ENCODE data around the gene PRPF6. TPM values are rescaled to one million over a fixed set of nuclear protein-coding genes. Genes with fewer than 3 reads are reported as not detected.

Gene PRPF6
- total RNA-seq, 4 donors from 2014 or later, result 39.3 to 68.4 (median 47.7) TPM

DNA sequence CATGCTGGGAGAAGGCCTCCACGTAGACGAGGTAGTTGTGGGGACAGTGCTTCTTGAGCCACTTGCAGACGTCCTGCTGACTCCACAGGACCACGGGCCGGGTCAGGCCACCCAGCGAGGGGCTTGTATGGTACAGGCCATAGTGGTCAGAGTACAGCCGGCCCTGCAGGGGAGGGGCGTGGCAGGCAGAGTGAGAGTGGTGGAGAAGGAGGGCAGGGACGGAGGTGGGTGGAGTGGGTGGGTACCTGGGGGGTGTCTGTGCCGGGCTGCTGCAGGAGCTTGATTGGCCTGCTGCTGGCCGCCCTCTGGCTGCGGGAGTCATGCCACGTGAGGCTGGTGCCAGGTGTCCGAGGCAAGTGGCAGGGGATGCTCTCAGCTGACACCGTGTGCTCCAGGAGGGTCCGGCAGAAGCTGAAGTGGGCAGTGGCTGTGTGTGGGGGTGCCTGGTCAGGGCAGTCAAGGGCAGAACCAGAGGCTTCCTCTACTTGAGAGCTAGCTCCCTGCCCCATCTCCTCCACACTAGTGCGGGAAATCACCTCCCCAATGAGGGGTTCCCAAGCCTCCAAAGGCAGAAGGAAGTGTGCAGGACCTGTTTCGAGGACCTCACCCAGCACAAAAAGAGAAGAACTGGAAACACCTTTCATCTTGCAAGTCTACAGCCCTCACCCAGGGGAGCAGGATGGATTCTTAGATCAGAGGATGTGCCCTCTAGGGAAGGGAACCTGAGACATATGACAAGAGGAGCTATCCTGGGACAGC lies 3.8 kb upstream of the PRPF6 start:
- Histone ChIP-seq H3K9me3 (no peaks in the 10 kb centered on the region), H3K27me3 (peaks cover 0 to 17% (median 7%) of the 10 kb centered on the region in 3 donors), H3K36me3 (no peaks in the 10 kb centered on the region), H3K27ac (no peak overlapping the region), H3K4me1 (peaks cover 16 to 36% of the 10 kb centered on the region in 2 donors), H3K4me3 (no peak overlapping the region)
- in situ Hi-C loops (cut with MboI; ENCODE audit: low sequenced_read_pairs in 4 of 4), result loop anchor here in 1 of 4 donors (10.0 kb wide), 1 partner anchor 192 kb away; no protein-coding TSS in a partner anchor
- TF ChIP-seq CTCF (IDR thresholded peaks at IDR 0.05 in 4 of 5, conservative IDR thresholded peaks at IDR 0.05 in 1 of 5) (no peak), POLR2A (IDR thresholded peaks at IDR 0.05) (no peak)
- intact Hi-C loops (cut with DNase I; ENCODE audit: low total_unique reads), result no loop called here
- ATAC-seq, result no peak
- DNase-seq, result no peak

DNA sequence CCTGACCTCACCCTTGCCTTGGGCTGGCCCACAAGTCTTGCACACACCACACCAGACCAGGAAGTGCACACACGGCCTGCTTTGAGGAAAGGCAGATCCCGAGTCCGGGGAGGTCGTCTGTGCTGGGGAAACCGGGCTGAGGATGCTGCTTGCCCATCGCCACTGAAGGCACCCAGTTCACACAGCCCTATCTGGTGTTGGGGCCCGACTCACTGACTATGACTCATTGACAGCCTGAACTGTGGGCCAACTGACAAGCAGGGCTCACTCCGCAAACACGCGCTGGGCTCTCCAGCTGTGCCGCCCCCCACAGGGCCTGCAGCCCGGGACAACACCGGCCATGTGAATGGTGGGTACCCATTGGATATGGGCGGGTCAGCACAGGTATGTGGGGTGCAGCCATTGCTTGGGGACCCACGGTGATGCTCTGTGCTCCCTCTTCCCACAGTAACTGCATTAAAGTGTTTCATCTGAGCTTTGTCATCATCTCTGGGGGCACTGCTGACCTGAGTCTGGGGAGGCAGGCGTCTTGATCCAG lies 3.1 kb upstream of the PRPF6 start:
- ATAC-seq, result no peak

GRCh38 chr20:63978319-63979228 lies 2.4 kb upstream of the PRPF6 start:
- in situ Hi-C loops (cut with MboI; ENCODE audit: low sequenced_read_pairs in 4 of 4) (loop anchor here in 1 of 4 donors (10.0 kb wide), 1 partner anchor 194 kb away; no protein-coding TSS in a partner anchor), intact Hi-C loops (cut with DNase I; ENCODE audit: low total_unique reads) (no loop called here)
- Histone ChIP-seq H3K9me3 (no peaks in the 10 kb centered on the region), H3K27ac (peak overlapping the region; percentile 50 to 61 (median 54)), H3K36me3 (peaks cover 0 to 10% of the 10 kb centered on the region in 2 donors), H3K4me1 (peaks cover 22 to 33% of the 10 kb centered on the region in 2 donors), H3K27me3 (peaks cover 0 to 17% (median 7%) of the 10 kb centered on the region in 3 donors), H3K4me3 (peak overlapping the region; percentile 56 to 75 (median 61))
- DNase-seq (peak in 1 of 2 donors; percentile 55), ATAC-seq (peak in 1 of 2 donors; percentile 14)
- TF ChIP-seq POLR2A (IDR thresholded peaks at IDR 0.05), result no peak
- TF ChIP-seq CTCF (IDR thresholded peaks at IDR 0.05 in 4 of 5, conservative IDR thresholded peaks at IDR 0.05 in 1 of 5), result no peak

More for the DNA sequence above, 3.1 kb upstream of the PRPF6 start:
- Histone ChIP-seq H3K27ac (no peak overlapping the region), H3K4me3 (no peak overlapping the region), H3K36me3 (peaks cover 0 to 3% of the 10 kb centered on the region in 2 donors), H3K4me1 (peaks cover 22 to 41% of the 10 kb centered on the region in 2 donors), H3K27me3 (peaks cover 0 to 17% (median 7%) of the 10 kb centered on the region in 3 donors), H3K9me3 (no peaks in the 10 kb centered on the region)
- intact Hi-C loops (cut with DNase I; ENCODE audit: low total_unique reads), result no loop called here
- in situ Hi-C loops (cut with MboI; ENCODE audit: low sequenced_read_pairs in 4 of 4), result loop anchor here in 1 of 4 donors (10.0 kb wide), 1 partner anchor 193 kb away; no protein-coding TSS in a partner anchor
- DNase-seq, result peak in 1 of 2 donors; percentile 12
- TF ChIP-seq CTCF (IDR thresholded peaks at IDR 0.05 in 4 of 5, conservative IDR thresholded peaks at IDR 0.05 in 1 of 5) (no peak), POLR2A (IDR thresholded peaks at IDR 0.05) (no peak)

DNA sequence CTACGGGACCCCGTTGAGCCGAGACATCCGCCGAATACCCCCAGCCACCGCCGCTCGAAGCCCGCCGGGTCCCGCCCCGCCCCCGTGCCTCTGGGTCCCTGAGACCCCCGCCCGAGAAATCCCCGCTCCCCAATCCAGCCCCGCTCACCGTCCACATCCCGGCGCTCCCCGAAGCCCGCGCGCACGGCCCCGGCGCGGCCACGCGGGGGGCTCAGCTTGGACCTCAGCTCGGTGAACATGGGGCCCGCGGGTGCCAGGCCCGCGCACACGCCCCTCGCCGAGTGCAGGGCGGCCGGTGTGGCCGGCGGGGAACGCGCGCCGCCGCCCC lies 1.7 kb upstream of the PRPF6 start:
- Histone ChIP-seq H3K4me1 (peaks cover 22 to 28% of the 10 kb centered on the region in 2 donors), H3K27me3 (peaks cover 0 to 17% (median 7%) of the 10 kb centered on the region in 3 donors), H3K27ac (peak overlapping the region; percentile 50 to 61 (median 54)), H3K36me3 (peaks cover 0 to 16% of the 10 kb centered on the region in 2 donors), H3K4me3 (peak overlapping the region; percentile 56 to 75 (median 61)), H3K9me3 (no peaks in the 10 kb centered on the region)
- intact Hi-C loops (cut with DNase I; ENCODE audit: low total_unique reads), result no loop called here
- in situ Hi-C loops (cut with MboI; ENCODE audit: low sequenced_read_pairs in 4 of 4), result loop anchor here in 1 of 4 donors (10.0 kb wide), 1 partner anchor 194 kb away; no protein-coding TSS in a partner anchor
- TF ChIP-seq CTCF (IDR thresholded peaks at IDR 0.05 in 4 of 5, conservative IDR thresholded peaks at IDR 0.05 in 1 of 5), result no peak
- TF ChIP-seq POLR2A (IDR thresholded peaks at IDR 0.05), result no peak
- no peak for ATAC-seq
- DNase-seq, result no peak

Measured in gastrocnemius medialis (tissue), 4 donors.